K562 (cell line): ENCODE measurements around the gene VWA7. TPM values are rescaled to one million over a fixed set of nuclear protein-coding genes. Genes with fewer than 3 reads are reported as not detected.

Experiments used
- DMBX1 ChIP-seq: fragments of 250-450 bp; sonication (Bioruptor Pico); IDR thresholded peaks from 2 replicates; pipeline ENCODE4 v1.8.0; 2022; ENCODE audit warnings: inconsistent platforms, mild to moderate bottlenecking, moderate library complexity, borderline replicate concordance
- GATA2 ChIP-seq: sonication (generic); formaldehyde crosslinking; IDR thresholded peaks from 2 replicates; pipeline ENCODE4 v1.4.0; 2020; ENCODE audit warnings: mild to moderate bottlenecking, missing genetic modification reagents
- ILK ChIP-seq: fragments of 450-650 bp; IDR thresholded peaks from 2 replicates; pipeline ENCODE4 v1.6.1; 2016; ENCODE audit warnings: missing genetic modification characterization, low read depth, mild to moderate bottlenecking, missing compliant biosample characterization, moderate library complexity, borderline replicate concordance
- LCOR ChIP-seq: sonication (generic); formaldehyde crosslinking; IDR thresholded peaks from 2 replicates; pipeline ENCODE4 v1.8.0; 2022; ENCODE audit warnings: mild to moderate bottlenecking, missing genetic modification reagents
- NCOA4 ChIP-seq: fragments of 450-650 bp; IDR thresholded peaks from 2 replicates; pipeline ENCODE4 v1.6.1; 2018; ENCODE audit warnings: mild to moderate bottlenecking; ENCODE audit not compliant: partially characterized antibody
- NCOA6 ChIP-seq: fragments of 450-650 bp; IDR thresholded peaks from 2 replicates; pipeline ENCODE4 v1.6.1; 2017; ENCODE audit warnings: mild to moderate bottlenecking
- NEUROD1 ChIP-seq: fragments of 150-350 bp; IDR thresholded peaks from 2 replicates; pipeline ENCODE4 v1.6.1; 2014; ENCODE audit warnings: borderline replicate concordance, low read length, low read depth; ENCODE audit not compliant: partially characterized antibody
- NR2C1 ChIP-seq, 2 experiments: fragments of 450-650 bp; IDR thresholded peaks; 2 replicates each; pipeline ENCODE4 v1.6.1; 2017; ENCODE audit warnings: mild to moderate bottlenecking in 2 of 2, antibody characterized with exemption in 1 of 2, inconsistent platforms in 1 of 2, missing compliant biosample characterization in 1 of 2, missing genetic modification characterization in 1 of 2
- NR4A1 ChIP-seq, 2 experiments: fragments of 250-450 bp in 1 of 2; fragments of 450-650 bp in 1 of 2; sonication (Bioruptor Pico) in 1 of 2; IDR thresholded peaks; 2 replicates each; pipeline versions ENCODE4 v1.4.0 to v1.6.1; 2016 to 2020; ENCODE audit warnings: mild to moderate bottlenecking in 2 of 2, missing compliant biosample characterization in 1 of 2, missing genetic modification characterization in 1 of 2, moderate library complexity in 1 of 2
- SAFB2 ChIP-seq: fragments of 200-400 bp; formaldehyde crosslinking; IDR thresholded peaks from 2 replicates; pipeline ENCODE4 v1.6.1; 2018; ENCODE audit warnings: borderline replicate concordance, low read length, low read depth, moderate library complexity; ENCODE audit not compliant: severe bottlenecking
- SP1 ChIP-seq: sonication (generic); formaldehyde crosslinking; IDR thresholded peaks from 2 replicates; pipeline ENCODE4 v1.8.1; 2022; ENCODE audit warnings: mild to moderate bottlenecking, missing genetic modification reagents
- TAF15 ChIP-seq: fragments of 200-400 bp; formaldehyde crosslinking; IDR thresholded peaks from 2 replicates; pipeline ENCODE4 v1.6.1; 2017; ENCODE audit warnings: mild to moderate bottlenecking, low read depth, low read length, moderate library complexity
- ZNF165 ChIP-seq: fragments of 250-450 bp; sonication (Bioruptor Pico); IDR thresholded peaks from 2 replicates; pipeline ENCODE4 v1.4.0; 2020; ENCODE audit warnings: borderline replicate concordance
- polyA plus RNA-seq, 8 experiments: library from polyadenylated mRNA; depleted of rRNA in 4 of 8; stranded (reverse) in 5 of 8; unstranded in 3 of 8; fragments of >200 nt; fragmentation: Nextera tagmentation in 2 of 8; fragmentation: Illumina TruSeq in 1 of 8; extraction: Ambion mirVana in 2 of 8; extraction: Trizol in 1 of 8; gene quantifications; 2 replicates each; pipeline versions ENCODE4 v1.2.1 to v1.2.3, GENCODE V29; 2011 to 2014; ENCODE audit warnings: inconsistent platforms in 1 of 8, missing spikeins in 1 of 8
- total RNA-seq, 7 experiments: library from RNA; depleted of rRNA in 6 of 7; stranded (reverse); fragments of >200 nt in 6 of 7; fragmentation: Illumina TruSeq in 2 of 7; extraction: Trizol in 2 of 7; gene quantifications; 2 replicates each; pipeline versions ENCODE4 v1.2.1 to v1.2.3, GENCODE V29; 2011 to 2021; ENCODE audit warnings: low replicate concordance in 1 of 7
- TF ChIP-seq, protein P1 (sequence below): IDR thresholded peaks from 2 replicates; pipeline ENCODE4 v1.6.1; 2011; ENCODE audit warnings: borderline replicate concordance, low read depth, mild to moderate bottlenecking, moderate library complexity, low read length; ENCODE audit not compliant: insufficient read depth, poor library complexity, severe bottlenecking
- TF ChIP-seq, protein P2 (sequence below): sonication (generic); formaldehyde crosslinking; IDR thresholded peaks from 2 replicates; pipeline ENCODE4 v1.8.1; 2023; ENCODE audit warnings: missing genetic modification reagents, mild to moderate bottlenecking, borderline replicate concordance
- TF ChIP-seq, protein P3 (sequence below), 2 experiments: fragments of 200-800 bp in 1 of 2; sonication (Bioruptor generic) in 1 of 2; sonication (generic) in 1 of 2; formaldehyde crosslinking in 1 of 2; IDR thresholded peaks in 1 of 2; conservative IDR thresholded peaks in 1 of 2; 2 replicates each; pipeline versions ENCODE4 v1.5.0 to v1.6.1; 2016 to 2020; ENCODE audit warnings: missing compliant biosample characterization in 1 of 2, missing genetic modification characterization in 1 of 2, missing genetic modification reagents in 1 of 2

Gene VWA7
- total and polyA plus RNA-seq, 9 of the 15 experiments (the other 6 are each of a cell fraction or from before 2014, with no cell fraction given), result 0.18 to 2.9 (median 0.95) TPM

DNA sequence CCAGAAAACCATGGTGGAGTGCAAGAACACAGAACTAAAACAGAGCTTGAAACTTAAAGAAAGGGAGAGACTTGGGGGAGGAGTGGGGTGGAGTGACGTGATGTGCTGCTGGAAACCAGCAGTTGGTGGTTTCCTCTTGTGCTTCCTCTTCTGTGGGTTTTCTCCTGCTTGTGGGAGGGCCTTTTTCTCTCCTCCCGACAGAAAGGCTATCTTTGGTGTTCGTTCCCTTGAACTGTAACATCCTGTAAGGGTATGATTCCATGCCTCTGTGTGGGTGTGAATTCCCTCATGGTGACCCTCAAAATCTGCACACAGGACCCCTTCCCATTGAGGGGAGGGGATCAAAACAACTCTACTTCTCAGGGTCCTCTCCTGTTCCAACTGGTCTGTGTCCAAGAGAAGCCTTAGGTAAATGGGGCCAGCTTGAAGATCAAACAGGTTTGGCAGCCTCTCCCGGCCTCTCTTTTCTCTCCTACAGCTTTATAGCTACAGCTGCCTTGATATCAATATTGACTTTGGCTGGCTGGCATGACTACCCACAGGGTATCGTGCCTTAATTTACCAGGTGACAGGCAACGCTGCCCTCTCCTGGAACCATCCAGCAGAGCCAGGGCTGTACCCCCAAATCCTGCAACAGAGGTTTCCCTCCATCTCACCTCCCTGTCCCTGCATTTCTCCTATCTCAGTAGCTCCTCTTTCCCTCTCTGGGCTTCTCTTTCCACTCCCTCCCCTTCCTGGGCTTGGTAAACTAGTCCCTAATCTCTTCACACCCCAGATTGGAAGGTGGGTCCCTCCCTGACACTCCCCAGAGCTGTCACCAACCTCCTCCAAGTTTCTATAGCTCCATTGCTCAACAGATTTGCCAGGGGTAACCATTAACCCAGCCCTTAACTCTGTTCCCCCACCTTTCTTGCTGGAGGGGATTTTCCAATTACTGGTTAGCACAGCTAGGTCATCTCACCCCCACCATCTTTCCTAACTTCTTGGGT lies 38.8 kb downstream of the VWA7 start (continued):
- TF ChIP-seq NR4A1 (CRISPR knock-in tag; IDR thresholded peaks at IDR 0.05) (0 out of 2 replicates have a peak, but pooled peaks have one; percentile 17), NR4A1 (tag; IDR thresholded peaks at IDR 0.05) (peak; percentile 74; the same call in 1 of the 2 replicates), ILK (tag) (no peak), SAFB2 (no peak), TAF15 (no peak), NCOA6 (no peak), ZNF165 (CRISPR knock-in tag) (no peak), NCOA4 (no peak), LCOR (CRISPR knock-in tag) (no peak), NEUROD1 (peak; percentile 63), GATA2 (no peak), NR2C1 (IDR thresholded peaks at IDR 0.05) (no peak), NR2C1 (tag; IDR thresholded peaks at IDR 0.05) (no peak), DMBX1 (CRISPR knock-in tag) (peak; percentile 17; the same call in 1 of the 2 replicates), SP1 (CRISPR knock-in tag) (peak; percentile 81)
- TF ChIP-seq, protein P1, sequence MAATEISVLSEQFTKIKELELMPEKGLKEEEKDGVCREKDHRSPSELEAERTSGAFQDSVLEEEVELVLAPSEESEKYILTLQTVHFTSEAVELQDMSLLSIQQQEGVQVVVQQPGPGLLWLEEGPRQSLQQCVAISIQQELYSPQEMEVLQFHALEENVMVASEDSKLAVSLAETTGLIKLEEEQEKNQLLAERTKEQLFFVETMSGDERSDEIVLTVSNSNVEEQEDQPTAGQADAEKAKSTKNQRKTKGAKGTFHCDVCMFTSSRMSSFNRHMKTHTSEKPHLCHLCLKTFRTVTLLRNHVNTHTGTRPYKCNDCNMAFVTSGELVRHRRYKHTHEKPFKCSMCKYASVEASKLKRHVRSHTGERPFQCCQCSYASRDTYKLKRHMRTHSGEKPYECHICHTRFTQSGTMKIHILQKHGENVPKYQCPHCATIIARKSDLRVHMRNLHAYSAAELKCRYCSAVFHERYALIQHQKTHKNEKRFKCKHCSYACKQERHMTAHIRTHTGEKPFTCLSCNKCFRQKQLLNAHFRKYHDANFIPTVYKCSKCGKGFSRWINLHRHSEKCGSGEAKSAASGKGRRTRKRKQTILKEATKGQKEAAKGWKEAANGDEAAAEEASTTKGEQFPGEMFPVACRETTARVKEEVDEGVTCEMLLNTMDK, result no peak
- TF ChIP-seq, protein P2, sequence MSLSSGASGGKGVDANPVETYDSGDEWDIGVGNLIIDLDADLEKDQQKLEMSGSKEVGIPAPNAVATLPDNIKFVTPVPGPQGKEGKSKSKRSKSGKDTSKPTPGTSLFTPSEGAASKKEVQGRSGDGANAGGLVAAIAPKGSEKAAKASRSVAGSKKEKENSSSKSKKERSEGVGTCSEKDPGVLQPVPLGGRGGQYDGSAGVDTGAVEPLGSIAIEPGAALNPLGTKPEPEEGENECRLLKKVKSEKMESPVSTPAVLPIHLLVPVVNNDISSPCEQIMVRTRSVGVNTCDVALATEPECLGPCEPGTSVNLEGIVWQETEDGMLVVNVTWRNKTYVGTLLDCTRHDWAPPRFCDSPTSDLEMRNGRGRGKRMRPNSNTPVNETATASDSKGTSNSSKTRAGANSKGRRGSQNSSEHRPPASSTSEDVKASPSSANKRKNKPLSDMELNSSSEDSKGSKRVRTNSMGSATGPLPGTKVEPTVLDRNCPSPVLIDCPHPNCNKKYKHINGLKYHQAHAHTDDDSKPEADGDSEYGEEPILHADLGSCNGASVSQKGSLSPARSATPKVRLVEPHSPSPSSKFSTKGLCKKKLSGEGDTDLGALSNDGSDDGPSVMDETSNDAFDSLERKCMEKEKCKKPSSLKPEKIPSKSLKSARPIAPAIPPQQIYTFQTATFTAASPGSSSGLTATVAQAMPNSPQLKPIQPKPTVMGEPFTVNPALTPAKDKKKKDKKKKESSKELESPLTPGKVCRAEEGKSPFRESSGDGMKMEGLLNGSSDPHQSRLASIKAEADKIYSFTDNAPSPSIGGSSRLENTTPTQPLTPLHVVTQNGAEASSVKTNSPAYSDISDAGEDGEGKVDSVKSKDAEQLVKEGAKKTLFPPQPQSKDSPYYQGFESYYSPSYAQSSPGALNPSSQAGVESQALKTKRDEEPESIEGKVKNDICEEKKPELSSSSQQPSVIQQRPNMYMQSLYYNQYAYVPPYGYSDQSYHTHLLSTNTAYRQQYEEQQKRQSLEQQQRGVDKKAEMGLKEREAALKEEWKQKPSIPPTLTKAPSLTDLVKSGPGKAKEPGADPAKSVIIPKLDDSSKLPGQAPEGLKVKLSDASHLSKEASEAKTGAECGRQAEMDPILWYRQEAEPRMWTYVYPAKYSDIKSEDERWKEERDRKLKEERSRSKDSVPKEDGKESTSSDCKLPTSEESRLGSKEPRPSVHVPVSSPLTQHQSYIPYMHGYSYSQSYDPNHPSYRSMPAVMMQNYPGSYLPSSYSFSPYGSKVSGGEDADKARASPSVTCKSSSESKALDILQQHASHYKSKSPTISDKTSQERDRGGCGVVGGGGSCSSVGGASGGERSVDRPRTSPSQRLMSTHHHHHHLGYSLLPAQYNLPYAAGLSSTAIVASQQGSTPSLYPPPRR (CRISPR knock-in tag), result peak; percentile 60; the same call in 1 of the 2 replicates
- TF ChIP-seq, protein P3, sequence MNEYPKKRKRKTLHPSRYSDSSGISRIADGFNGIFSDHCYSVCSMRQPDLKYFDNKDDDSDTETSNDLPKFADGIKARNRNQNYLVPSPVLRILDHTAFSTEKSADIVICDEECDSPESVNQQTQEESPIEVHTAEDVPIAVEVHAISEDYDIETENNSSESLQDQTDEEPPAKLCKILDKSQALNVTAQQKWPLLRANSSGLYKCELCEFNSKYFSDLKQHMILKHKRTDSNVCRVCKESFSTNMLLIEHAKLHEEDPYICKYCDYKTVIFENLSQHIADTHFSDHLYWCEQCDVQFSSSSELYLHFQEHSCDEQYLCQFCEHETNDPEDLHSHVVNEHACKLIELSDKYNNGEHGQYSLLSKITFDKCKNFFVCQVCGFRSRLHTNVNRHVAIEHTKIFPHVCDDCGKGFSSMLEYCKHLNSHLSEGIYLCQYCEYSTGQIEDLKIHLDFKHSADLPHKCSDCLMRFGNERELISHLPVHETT (CRISPR knock-in tag; conservative IDR thresholded peaks at IDR 0.05 in 1 of 2, IDR thresholded peaks at IDR 0.05 in 1 of 2), result no peak
